Endometrial microvascular endothelial cells (primary cell): ENCODE data around the gene HCLS1. TPM values are rescaled to one million over a fixed set of nuclear protein-coding genes. Genes with fewer than 3 reads are reported as not detected.
"Not testable (repeated sequence)": the region's sequence is repeated elsewhere in the genome, so short reads cannot be mapped to it uniquely, and the experiment has no call there.

Experiments
- in situ Hi-C: cut with HindIII; loops from 2 replicates; pipeline ENCODE4 v1.10.0; 2017; ENCODE audit warnings: low sequenced_read_pairs, low pct_unique_long_range_greater_than_20kb; ENCODE audit errors: inconsistent ontology term
- total RNA-seq: library from RNA; depleted of rRNA; stranded (reverse); fragments of >200 nt; gene quantifications from one replicate; pipeline ENCODE4 v1.2.3, GENCODE V29; 2015; ENCODE audit errors: inconsistent ontology term

Gene HCLS1, protein sequence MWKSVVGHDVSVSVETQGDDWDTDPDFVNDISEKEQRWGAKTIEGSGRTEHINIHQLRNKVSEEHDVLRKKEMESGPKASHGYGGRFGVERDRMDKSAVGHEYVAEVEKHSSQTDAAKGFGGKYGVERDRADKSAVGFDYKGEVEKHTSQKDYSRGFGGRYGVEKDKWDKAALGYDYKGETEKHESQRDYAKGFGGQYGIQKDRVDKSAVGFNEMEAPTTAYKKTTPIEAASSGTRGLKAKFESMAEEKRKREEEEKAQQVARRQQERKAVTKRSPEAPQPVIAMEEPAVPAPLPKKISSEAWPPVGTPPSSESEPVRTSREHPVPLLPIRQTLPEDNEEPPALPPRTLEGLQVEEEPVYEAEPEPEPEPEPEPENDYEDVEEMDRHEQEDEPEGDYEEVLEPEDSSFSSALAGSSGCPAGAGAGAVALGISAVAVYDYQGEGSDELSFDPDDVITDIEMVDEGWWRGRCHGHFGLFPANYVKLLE
- total RNA-seq = 113 TPM

DNA sequence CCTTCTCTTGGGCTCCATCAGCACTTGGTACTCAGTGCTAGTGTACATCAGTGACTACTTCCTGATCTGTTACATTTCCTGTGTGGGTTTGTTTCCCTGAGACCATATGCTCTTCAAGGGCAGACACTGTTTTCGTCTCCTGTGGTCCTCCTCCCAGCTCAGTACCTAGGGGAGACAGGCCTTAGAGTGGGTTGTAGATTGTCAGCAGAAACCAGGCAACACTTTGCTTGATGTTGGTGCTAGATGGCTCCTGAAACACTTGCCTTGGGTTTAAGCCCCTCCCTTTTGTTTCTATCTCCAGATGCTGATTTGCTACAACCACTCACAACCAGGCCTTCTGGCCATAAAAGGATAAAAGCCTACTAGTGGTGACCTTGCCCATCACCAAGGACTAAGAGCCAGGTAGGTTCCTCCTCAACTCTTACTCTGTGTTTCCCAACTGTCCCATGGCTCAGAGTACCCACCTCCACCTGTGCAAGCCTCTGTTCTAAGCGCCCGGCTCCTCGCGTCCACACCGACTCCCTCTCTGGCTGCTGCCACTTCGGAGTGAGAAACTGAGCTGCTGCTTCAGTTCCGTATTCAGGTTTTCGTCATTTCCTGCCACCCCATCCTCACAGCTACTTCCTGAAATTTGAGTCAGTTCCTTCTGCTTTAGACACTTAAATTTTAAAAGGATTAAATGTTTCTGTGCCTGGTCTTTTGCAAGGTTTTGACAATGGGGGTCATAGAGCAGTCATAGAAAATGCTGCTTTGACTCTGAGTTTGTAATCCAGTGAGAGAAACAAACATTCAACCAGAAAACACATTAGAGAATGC lies at the start of gene HCLS1:
HCLS1 (minus strand) TSS at position 548 of the 816 bp plus-strand sequence. CDS start 2,556 bp downstream, outside the sequence.
- in situ Hi-C loops = no loop called here

DNA sequence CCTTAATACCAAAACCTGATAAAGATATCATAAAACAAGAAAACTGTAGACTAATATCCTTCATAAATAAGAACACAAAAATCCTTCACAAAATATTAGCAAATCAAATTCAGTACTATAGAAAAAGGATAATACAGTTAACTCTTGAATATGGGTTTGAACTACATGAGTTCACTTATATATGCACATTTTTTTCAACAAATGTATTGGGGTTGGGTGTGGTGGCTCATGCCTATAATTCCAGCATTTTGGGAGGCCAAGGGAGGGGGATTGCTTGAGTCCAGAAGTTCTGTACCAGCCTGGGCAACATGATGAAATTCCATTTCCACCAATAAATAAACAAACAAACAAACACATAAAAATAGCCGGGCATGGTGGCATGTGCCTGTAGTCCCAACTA lies 49.6 kb upstream of the HCLS1 start:
- in situ Hi-C loops = no loop called here

DNA sequence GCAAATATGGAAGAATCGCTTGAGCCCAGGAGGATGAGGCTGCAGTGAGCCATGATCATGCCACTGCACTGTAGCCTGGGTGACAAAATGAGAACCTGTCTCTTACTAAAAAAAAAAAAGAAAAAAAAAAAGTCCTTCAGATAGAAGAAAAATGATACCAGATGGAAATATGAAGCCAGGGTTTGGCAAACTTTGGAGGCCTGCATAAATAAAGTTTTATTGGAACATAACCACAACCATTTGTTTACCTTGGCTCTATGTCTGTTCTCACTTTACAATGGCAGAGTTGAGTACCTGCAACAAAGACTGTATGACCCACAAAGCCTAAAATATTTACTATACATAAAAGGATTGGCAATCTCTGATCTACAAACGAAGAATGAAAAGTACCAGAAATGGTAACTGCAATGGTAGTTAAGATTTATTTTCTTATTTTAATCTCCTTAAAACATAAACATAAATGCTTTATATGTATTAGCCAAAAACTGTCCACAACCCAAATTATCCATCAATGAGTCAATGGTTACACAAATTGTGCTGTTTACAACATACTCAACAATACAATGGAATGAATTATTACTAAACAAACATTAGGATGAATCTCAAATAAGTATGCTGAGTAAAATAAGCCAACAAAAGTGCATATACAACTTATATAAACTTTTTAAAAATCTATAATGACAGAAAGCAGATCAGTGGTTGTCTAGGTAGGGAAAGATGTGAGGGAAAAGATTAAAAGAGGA lies 47.0 kb upstream of the HCLS1 start:
- in situ Hi-C loops = no loop called here

DNA sequence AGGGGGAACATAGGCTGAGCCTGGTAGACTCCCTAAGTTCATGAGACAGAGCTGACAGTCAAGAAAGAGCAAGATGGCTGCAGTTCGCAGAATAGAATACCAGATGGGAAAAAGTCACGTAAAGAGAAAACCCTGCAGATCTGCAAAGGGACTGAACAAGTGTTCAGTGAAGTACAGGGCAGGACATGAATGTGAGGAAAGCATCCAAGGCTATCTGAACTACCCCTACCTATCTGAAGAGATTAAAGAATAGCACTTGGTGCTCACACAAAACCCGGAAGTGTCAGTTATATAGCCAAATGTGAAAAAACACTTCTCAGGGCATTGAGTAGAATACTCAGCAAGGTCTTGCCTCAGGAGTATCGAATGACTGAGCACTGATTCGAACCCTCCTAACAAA lies 44.8 kb upstream of the HCLS1 start:
- in situ Hi-C loops = no loop called here

DNA sequence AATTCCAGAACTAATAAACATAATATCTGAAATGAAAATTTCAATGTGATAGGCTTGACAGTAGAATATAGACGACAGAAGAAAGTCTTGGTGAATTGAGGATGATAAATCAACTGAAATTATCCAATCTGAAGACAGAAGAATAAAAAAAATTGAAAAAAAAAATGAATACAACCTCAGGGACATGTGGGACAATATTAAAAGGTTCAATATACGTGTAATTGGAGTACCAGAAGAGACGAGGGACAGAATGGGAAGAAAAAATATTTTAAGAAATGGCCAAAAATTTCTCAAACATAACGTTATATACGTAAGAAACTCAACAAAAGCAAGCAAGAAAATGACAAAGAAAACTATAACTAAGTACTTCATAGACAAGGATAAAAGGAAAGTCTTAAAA lies 43.3 kb upstream of the HCLS1 start:
- in situ Hi-C loops = no loop called here

DNA sequence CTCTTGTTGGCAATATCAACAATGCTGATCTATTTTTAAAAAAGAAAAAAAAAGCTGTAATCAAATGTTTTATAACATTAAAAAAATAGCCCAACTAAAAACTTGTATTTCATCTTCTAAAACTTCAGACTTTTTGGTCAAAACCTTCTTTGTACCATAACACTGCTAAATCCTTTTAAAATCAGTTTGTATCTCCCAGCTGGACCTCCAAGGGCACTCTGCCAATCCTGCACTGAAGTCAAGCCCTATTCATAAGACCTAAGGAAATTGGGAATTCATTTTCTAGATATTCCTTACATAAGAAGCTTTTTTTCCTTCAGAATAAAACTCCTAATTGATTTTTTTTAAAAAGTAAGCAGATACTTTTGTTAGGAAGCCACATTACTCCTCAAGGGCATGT lies 38.2 kb upstream of the HCLS1 start:
- in situ Hi-C loops = no loop called here

DNA sequence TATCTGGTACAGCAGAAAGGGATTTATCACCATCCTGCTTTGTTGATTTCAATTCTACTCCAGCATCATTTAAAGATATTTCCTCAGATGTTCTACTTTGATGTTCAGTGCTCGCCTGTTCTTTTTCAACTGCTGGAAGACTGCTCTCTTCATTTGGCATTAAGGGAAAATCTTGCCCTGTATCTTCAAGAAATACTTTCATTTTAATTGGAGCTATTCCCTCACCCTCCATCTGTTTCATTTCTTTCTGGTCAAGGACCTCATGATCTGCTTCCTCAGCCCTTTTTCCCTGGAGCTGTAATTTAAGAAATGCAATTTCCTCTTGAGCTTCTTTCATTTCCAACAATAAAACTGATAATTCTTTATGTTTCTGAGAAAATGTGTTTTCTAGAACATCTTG lies 37.8 kb upstream of the HCLS1 start:
- in situ Hi-C loops = no loop called here

DNA sequence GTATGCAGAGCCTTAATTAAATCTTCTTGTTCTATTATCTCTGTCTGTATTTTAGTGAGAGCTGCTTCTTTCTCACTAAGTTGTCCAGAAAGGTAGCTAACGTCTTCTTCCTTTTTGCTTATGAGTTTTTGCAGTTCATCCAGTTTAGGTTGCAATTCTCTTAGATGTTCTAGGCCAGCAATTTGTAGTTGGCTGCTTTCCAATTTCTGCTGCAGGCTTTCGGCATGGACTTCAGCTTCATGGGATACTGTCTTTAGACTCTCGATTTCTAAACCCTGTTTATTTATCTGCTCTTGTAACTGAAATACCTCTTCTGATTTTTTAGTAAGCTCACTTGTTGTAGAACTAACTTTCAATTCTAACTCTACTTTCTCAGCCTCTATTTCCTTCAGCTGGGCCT lies 35.5 kb upstream of the HCLS1 start:
- in situ Hi-C loops = no loop called here

DNA sequence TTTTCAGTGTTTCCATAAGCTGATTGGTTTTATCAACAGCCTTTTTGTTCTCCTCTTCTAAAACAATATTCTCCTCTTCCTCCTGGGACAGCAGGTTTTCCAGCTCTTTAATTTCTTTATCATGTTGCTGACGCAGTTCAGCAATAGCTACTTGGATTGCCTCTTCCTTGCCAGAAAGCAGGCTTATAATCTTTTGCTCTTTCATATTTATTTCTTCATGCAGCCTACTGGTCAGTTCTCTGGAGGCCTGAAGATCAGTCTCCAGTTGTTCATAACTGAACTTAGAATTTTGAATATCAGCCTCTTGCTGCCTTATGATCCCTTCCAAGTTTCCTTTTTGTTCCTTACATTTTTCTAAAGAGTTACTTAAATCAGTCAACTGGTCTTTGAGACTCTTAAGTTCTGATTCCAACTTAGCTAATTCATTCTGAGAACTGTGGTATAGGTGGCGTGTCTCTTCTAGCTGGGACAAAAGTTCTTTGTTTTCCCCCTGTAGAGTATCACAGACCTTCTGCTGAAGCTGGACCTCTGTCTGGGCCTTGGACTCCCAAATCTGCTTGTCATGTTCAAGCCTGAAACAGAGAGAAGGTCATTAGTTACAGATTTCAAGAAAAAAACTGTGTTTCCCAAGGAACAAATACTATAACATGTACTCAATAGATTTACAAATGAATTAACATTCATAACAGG lies 31.5 kb upstream of the HCLS1 start:
- in situ Hi-C loops = no loop called here

DNA sequence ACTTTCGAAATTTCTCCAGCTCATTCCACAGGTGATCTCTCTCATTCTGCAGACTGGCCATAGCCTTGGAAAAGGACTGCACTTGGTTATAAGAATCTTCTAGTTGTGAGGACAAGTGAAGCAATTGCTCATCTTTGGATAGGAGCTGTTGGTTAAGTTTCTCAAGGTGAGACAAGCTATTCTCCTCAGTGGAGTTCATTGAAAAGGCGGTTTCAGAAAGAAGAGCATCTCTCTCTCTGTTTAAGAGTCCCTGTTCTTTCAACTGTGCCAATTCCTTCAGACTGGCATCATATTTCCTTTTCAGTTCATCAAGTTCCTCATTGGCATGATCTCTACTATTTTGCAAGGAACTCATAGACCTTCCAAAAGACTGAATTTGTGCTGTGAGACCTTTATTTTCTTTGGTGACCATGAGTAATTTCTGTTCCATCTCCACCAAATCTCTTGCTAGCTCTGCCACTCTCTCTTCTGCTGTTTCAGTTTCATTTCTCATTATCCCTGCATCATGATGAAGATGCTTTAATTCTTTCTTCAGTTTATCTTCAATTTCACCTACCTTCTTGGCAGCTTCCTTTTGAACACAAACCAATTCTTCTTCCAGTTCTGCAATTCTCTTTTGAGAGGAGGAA lies 30.2 kb upstream of the HCLS1 start:
- in situ Hi-C loops = no loop called here

DNA sequence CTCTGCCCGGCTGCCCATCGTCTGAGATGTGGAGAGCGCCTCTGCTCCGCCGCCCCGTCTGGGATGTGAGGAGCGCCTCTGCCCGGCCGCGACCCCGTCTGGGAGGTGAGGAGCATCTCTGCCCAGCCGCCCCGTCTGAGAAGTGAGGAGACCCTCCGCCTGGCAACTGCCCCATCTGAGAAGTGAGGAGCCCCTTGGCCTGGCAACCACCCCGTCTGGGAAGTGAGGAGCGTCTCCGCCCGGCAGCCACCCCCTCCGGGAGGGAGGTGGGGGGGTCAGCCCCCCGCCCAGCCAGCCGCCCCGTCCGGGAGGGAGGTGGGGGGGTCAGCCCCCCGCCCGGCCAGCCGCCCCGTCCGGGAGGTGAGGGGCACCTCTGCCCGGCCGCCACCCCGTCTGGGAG lies 28.0 kb upstream of the HCLS1 start:
- in situ Hi-C loops = not testable (repeated sequence)

DNA sequence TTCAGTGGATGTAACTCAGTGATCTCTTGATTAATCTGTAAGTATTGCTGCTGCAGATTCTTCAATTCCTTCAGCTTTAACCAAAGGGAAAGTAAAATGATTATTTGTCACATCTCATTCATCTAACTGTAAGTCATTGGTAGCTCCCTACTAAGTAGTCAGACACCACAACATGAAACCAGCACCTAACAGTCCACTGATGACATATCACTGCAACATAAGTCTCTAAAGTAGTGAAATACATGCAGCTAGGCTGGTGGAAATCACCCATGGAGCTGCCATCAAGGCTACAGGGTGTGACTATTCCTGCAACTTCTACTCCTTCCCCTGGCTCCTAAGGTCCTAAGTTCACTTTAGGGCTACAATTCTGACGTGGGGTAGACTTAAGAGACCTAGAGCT lies 21.1 kb upstream of the HCLS1 start:
- in situ Hi-C loops = no loop called here

DNA sequence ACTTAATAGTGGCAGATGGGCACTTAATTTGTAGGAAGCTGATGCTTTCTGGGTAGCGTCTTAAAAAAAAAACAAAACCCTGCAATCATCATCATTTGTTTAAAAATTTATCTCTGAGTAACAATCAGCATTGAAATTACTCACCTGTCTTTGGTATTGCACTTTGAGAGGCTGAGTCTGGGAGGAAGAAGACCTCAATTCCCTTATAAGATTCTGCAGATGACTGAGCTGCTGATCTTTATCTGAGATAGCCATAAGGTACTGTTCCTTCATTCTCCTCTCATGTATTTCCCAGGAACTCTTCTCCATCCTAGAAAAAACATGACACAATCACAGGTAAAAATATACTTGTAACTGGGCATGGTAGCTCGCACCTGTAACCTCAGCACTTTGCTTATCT lies 16.4 kb upstream of the HCLS1 start:
- in situ Hi-C loops = no loop called here

DNA sequence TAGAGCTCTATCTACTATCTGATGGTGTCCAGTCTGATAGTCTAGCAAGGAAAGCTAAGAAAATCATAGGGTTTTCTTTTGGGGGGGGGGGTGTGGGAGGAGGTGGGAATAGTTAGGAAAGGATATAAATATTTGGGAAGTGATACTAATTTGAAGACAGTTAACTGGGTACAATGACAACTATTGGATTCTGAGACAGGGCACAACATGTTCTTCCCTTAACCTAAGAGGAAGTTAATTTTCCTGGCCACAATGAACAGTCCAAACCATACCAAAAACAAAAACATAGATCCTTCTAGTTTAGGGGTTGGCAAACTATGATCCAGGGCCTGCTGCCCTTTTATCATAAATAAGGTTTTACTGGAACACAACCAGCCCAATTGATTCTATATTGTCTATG lies 10.0 kb upstream of the HCLS1 start:
- in situ Hi-C loops = no loop called here

DNA sequence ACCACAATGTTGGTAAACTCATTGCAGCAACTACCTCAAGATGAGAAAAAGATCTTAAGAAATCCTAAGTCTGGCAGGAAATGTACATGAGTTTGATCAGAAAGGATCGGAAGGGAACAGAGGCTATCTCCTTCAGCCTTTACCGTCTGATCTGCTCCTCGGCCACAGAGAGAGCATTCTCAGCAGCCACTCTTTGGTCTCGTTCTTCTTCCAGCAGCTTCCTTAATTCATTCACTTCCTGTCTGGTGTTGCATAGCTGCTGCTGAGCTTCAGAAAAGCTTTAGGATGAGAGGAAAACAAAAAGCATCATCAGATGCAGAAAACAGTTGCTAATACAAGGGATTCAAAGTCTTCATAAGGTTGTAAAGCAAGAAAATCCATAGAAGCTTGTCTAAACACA lies 6.6 kb upstream of the HCLS1 start:
- in situ Hi-C loops = no loop called here

DNA sequence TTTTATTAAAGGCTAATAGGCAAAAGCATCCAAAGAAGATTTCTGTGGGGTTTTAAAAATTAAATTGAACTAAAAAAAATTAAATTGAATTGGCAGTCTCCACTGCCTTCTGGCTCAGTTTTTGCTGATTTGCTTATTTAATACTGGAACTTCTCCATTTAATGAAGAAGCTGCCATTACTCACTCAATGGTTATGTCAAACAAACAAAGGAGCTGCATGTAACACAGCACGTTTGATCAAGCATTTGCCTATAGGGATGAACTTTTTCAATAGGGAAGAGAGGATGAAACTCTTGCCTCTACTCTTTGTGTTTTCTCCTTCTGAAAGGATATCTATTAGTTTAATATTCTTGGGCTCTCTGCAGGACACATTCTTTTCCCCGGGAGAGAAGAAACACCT lies 4.8 kb upstream of the HCLS1 start:
- in situ Hi-C loops = no loop called here

DNA sequence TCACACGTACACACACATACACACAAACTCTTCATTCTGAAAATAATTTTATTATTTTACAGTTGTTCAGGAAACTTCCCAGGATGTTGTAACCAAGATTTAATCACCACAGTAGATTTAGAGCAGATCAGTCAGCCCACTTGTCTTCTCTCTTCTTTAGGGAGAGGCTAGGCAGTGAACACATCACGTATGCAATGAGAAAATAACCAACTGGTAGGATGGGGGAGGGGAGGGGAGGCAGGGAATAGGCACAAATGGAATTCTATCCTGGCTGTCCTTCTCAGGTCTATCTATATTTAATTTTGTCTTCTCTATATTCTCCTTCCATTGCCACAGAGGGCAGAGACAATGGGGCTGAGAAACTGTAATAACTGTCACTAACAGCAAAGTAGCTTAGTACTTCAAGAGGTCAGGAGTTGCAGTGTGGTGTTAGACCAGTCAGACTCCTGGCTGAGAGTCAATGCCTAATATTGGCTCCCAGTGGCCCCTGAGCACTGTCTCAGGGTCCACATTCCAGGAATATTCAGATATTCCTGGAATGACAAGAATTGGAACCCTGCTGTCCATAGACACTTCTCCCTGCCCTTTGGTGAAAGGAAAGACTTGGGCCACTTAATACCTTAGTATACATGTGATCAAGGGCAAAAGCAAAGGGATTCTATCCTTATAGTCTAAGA lies 2.6 kb upstream of the HCLS1 start:
- in situ Hi-C loops = no loop called here

DNA sequence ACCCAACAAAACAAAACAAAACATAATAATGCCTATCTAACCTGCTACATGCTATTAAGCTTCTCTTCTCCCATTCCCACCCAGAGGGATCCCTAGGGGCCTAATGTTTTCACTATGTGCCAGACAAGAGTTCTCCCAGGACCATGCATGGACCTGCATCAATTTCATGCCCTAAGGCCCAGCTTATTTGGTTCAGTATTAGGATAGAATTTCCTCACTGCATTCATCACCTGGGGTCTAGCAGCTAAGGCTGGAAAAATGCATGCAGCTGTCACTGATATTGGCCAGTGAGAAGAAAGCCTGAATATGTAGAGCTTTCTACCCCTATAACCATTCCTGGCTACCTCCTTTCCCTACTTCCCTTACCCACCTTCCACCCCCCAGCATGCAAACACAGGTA lies 2.0 kb upstream of the HCLS1 start:
- in situ Hi-C loops = no loop called here
